ENCODE data around the gene IER5L.
"Not testable (repeated sequence)": the region's sequence is repeated elsewhere in the genome, so short reads cannot be mapped to it uniquely, and the experiment has no call there.

The IER5L gene

GRCh38 chr9:129197978-129198318 is 19.9 kb upstream of the IER5L start:
- DNase-seq (ENCODE audit: low spot score): no peak
- Mint-ChIP-seq H3K27ac (no peak overlapping the region), H3K27me3 (ENCODE audit: low read depth) (peaks cover 4% of the 10 kb centered on the region), H3K9me3 (peaks cover 1% of the 10 kb centered on the region), H3K4me3 (no peak overlapping the region), H3K4me1 (ENCODE audit: low read depth) (peaks cover 5% of the 10 kb centered on the region), H3K36me3 (ENCODE audit: low read depth) (no peaks in the 10 kb centered on the region)

- not testable (repeated sequence) for H3K9me3 Mint-ChIP-seq; H3K4me3 Mint-ChIP-seq; H3K27ac Mint-ChIP-seq; DNase-seq (ENCODE audit: low spot score); H3K36me3 Mint-ChIP-seq (ENCODE audit: low read depth); H3K4me1 Mint-ChIP-seq (ENCODE audit: low read depth); H3K27me3 Mint-ChIP-seq (ENCODE audit: low read depth)
Measured at GRCh38 chr9:129197045-129197444, 19.0 kb upstream of the IER5L start.

GRCh38 chr9:129195606-129196005 is 17.5 kb upstream of the IER5L start:
- no peak overlapping the region for H3K4me3 Mint-ChIP-seq
- no peaks in the 10 kb centered on the region for H3K36me3 Mint-ChIP-seq (ENCODE audit: low read depth)
- H3K27ac Mint-ChIP-seq: no peak overlapping the region
- peaks cover 7% of the 10 kb centered on the region for H3K27me3 Mint-ChIP-seq (ENCODE audit: low read depth)
- no peak for DNase-seq (ENCODE audit: low spot score)
- peaks cover 10% of the 10 kb centered on the region for H3K9me3 Mint-ChIP-seq
- peaks cover 1% of the 10 kb centered on the region for H3K4me1 Mint-ChIP-seq (ENCODE audit: low read depth)

- H3K27ac Mint-ChIP-seq: no peak overlapping the region
- peaks cover 1% of the 10 kb centered on the region for H3K4me1 Mint-ChIP-seq (ENCODE audit: low read depth)
- H3K36me3 Mint-ChIP-seq (ENCODE audit: low read depth): no peaks in the 10 kb centered on the region
- peaks cover 7% of the 10 kb centered on the region for H3K27me3 Mint-ChIP-seq (ENCODE audit: low read depth)
- H3K9me3 Mint-ChIP-seq: peaks cover 10% of the 10 kb centered on the region
- no peak for DNase-seq (ENCODE audit: low spot score)
- no peak overlapping the region for H3K4me3 Mint-ChIP-seq
Measured at GRCh38 chr9:129194221-129194620, 16.2 kb upstream of the IER5L start.

- Mint-ChIP-seq H3K4me1 (ENCODE audit: low read depth) (no peaks in the 10 kb centered on the region), H3K27me3 (ENCODE audit: low read depth) (peaks cover 7% of the 10 kb centered on the region), H3K36me3 (ENCODE audit: low read depth) (no peaks in the 10 kb centered on the region), H3K4me3 (no peak overlapping the region), H3K27ac (no peak overlapping the region), H3K9me3 (peaks cover 10% of the 10 kb centered on the region)
- no peak for DNase-seq (ENCODE audit: low spot score)
Measured at GRCh38 chr9:129193655-129194054, 15.6 kb upstream of the IER5L start.

- peaks cover 7% of the 10 kb centered on the region for H3K27me3 Mint-ChIP-seq (ENCODE audit: low read depth)
- no peaks in the 10 kb centered on the region for H3K4me1 Mint-ChIP-seq (ENCODE audit: low read depth)
- H3K4me3 Mint-ChIP-seq: no peak overlapping the region
- DNase-seq (ENCODE audit: low spot score): no peak
- no peaks in the 10 kb centered on the region for H3K36me3 Mint-ChIP-seq (ENCODE audit: low read depth)
- no peak overlapping the region for H3K27ac Mint-ChIP-seq
- peaks cover 13% of the 10 kb centered on the region for H3K9me3 Mint-ChIP-seq
Measured at GRCh38 chr9:129191234-129191633, 13.2 kb upstream of the IER5L start.

GRCh38 chr9:129189971-129190370 is 11.9 kb upstream of the IER5L start:
- not testable (repeated sequence) for H3K27ac Mint-ChIP-seq; H3K4me3 Mint-ChIP-seq; H3K36me3 Mint-ChIP-seq (ENCODE audit: low read depth); DNase-seq (ENCODE audit: low spot score); H3K27me3 Mint-ChIP-seq (ENCODE audit: low read depth)
- H3K4me1 Mint-ChIP-seq (ENCODE audit: low read depth): peaks cover 10% of the 10 kb centered on the region
- H3K9me3 Mint-ChIP-seq: peaks cover 13% of the 10 kb centered on the region

GRCh38 chr9:129187042-129187441 is 9.0 kb upstream of the IER5L start:
- Mint-ChIP-seq H3K27me3 (ENCODE audit: low read depth) (no peaks in the 10 kb centered on the region), H3K4me1 (ENCODE audit: low read depth) (peaks cover 18% of the 10 kb centered on the region), H3K9me3 (peaks cover 3% of the 10 kb centered on the region), H3K36me3 (ENCODE audit: low read depth) (no peaks in the 10 kb centered on the region), H3K4me3 (no peak overlapping the region), H3K27ac (no peak overlapping the region)
- DNase-seq (ENCODE audit: low spot score): no peak

- H3K27ac Mint-ChIP-seq: peak overlapping the region; percentile 21
- DNase-seq (ENCODE audit: low spot score): peak; percentile 58
- H3K36me3 Mint-ChIP-seq (ENCODE audit: low read depth): no peaks in the 10 kb centered on the region
Measured at GRCh38 chr9:129185991-129186390, 7.9 kb upstream of the IER5L start.

GRCh38 chr9:129185402-129185801 is 7.3 kb upstream of the IER5L start:
- H3K36me3 Mint-ChIP-seq (ENCODE audit: low read depth): no peaks in the 10 kb centered on the region
- H3K27ac Mint-ChIP-seq: peak overlapping the region; percentile 3
- peaks cover 18% of the 10 kb centered on the region for H3K4me1 Mint-ChIP-seq (ENCODE audit: low read depth)
- no peak for DNase-seq (ENCODE audit: low spot score)
- no peaks in the 10 kb centered on the region for H3K27me3 Mint-ChIP-seq (ENCODE audit: low read depth)
- H3K4me3 Mint-ChIP-seq: peak overlapping the region; percentile 1
- H3K9me3 Mint-ChIP-seq: peaks cover 3% of the 10 kb centered on the region

More at GRCh38 chr9:129185991-129186390, 7.9 kb upstream of the IER5L start:
- H3K9me3 Mint-ChIP-seq: peaks cover 3% of the 10 kb centered on the region
- no peaks in the 10 kb centered on the region for H3K27me3 Mint-ChIP-seq (ENCODE audit: low read depth)
- H3K4me3 Mint-ChIP-seq: peak overlapping the region; percentile 1
- H3K4me1 Mint-ChIP-seq (ENCODE audit: low read depth): peaks cover 18% of the 10 kb centered on the region

- Mint-ChIP-seq H3K27ac (no peak overlapping the region), H3K36me3 (ENCODE audit: low read depth) (no peaks in the 10 kb centered on the region), H3K27me3 (ENCODE audit: low read depth) (no peaks in the 10 kb centered on the region), H3K4me1 (ENCODE audit: low read depth) (peaks cover 18% of the 10 kb centered on the region), H3K9me3 (peaks cover 3% of the 10 kb centered on the region), H3K4me3 (no peak overlapping the region)
- DNase-seq (ENCODE audit: low spot score): no peak
Measured at GRCh38 chr9:129184596-129185122, 6.6 kb upstream of the IER5L start.

GRCh38 chr9:129184219-129184524 is 6.1 kb upstream of the IER5L start:
- Mint-ChIP-seq H3K36me3 (ENCODE audit: low read depth) (no peaks in the 10 kb centered on the region), H3K4me3 (no peak overlapping the region), H3K27me3 (ENCODE audit: low read depth) (no peaks in the 10 kb centered on the region), H3K9me3 (peaks cover 3% of the 10 kb centered on the region), H3K4me1 (ENCODE audit: low read depth) (peaks cover 18% of the 10 kb centered on the region), H3K27ac (no peak overlapping the region)
- no peak for DNase-seq (ENCODE audit: low spot score)

GRCh38 chr9:129183495-129184218 is 5.6 kb upstream of the IER5L start:
- no peak for DNase-seq (ENCODE audit: low spot score)
- H3K4me1 Mint-ChIP-seq (ENCODE audit: low read depth): peaks cover 21% of the 10 kb centered on the region
- peaks cover 3% of the 10 kb centered on the region for H3K9me3 Mint-ChIP-seq
- no peak overlapping the region for H3K4me3 Mint-ChIP-seq
- no peaks in the 10 kb centered on the region for H3K27me3 Mint-ChIP-seq (ENCODE audit: low read depth)
- H3K36me3 Mint-ChIP-seq (ENCODE audit: low read depth): no peaks in the 10 kb centered on the region
- H3K27ac Mint-ChIP-seq: no peak overlapping the region

GRCh38 chr9:129182625-129183494 is 4.8 kb upstream of the IER5L start:
- DNase-seq (ENCODE audit: low spot score): no peak
- Mint-ChIP-seq H3K4me1 (ENCODE audit: low read depth) (peaks cover 21% of the 10 kb centered on the region), H3K27me3 (ENCODE audit: low read depth) (no peaks in the 10 kb centered on the region), H3K36me3 (ENCODE audit: low read depth) (no peaks in the 10 kb centered on the region), H3K4me3 (no peak overlapping the region), H3K27ac (no peak overlapping the region), H3K9me3 (peaks cover 3% of the 10 kb centered on the region)

Data from T-helper 2 cell treated with Interferon-gamma antibody and Interleukin-4, amounts not matched to agents 5 μg/mL and 100 μg/mL, for 36 hours (primary cell).